DOHH2 (cell line): ENCODE data around the gene HLA-DQB1.

Source experiments
- H3F3A ChIP-seq: fragments of 200-600 bp; sonication (generic), shearing (Covaris generic); 2 replicates; pipeline ENCODE4 v1.6.0; 2016; ENCODE audit warnings: antibody characterized with exemption, mild to moderate bottlenecking; ENCODE audit not compliant: control insufficient read depth, insufficient read depth
- H3K27ac ChIP-seq: fragments of 200-600 bp; sonication (generic); 2 replicates; pipeline ENCODE4 v1.5.1; 2014; ENCODE audit warnings: low read depth, mild to moderate bottlenecking, low read length, moderate library complexity
- H3K27me3 ChIP-seq: fragments of 200-600 bp; sonication (generic); 2 replicates; pipeline ENCODE4 v1.6.1; 2014; ENCODE audit warnings: mild to moderate bottlenecking, low read length, mixed read lengths; ENCODE audit not compliant: control insufficient read depth
- H3K36me3 ChIP-seq: fragments of 200-600 bp; sonication (generic); 2 replicates; pipeline ENCODE4 v1.6.1; 2014; ENCODE audit warnings: mild to moderate bottlenecking, low read length, moderate library complexity, mixed read lengths; ENCODE audit not compliant: control insufficient read depth
- H3K4me1 ChIP-seq: fragments of 200-600 bp; sonication (generic); 2 replicates; pipeline ENCODE4 v1.6.1; 2014; ENCODE audit warnings: mild to moderate bottlenecking, low read length, mixed read lengths; ENCODE audit not compliant: control insufficient read depth
- H3K4me2 ChIP-seq: fragments of 200-600 bp; sonication (generic); 2 replicates; pipeline ENCODE4 v1.6.0; 2014; ENCODE audit warnings: mild to moderate bottlenecking, low read length, moderate library complexity
- H3K4me3 ChIP-seq: fragments of 200-600 bp; sonication (generic); 2 replicates; pipeline ENCODE4 v1.5.1; 2014; ENCODE audit warnings: mild to moderate bottlenecking, low read length, mixed read lengths
- H3K79me2 ChIP-seq: fragments of 200-600 bp; sonication (generic); 2 replicates; pipeline ENCODE4 v1.6.1; 2014; ENCODE audit warnings: mild to moderate bottlenecking, low read length, mixed read lengths; ENCODE audit not compliant: control insufficient read depth
- H3K9me2 ChIP-seq: fragments of 200-600 bp; sonication (generic); replicated peaks from 2 replicates; pipeline ENCODE4 v1.6.1; 2014; ENCODE audit warnings: mild to moderate bottlenecking, low read length, mixed read lengths; ENCODE audit not compliant: control insufficient read depth
- H3K9me3 ChIP-seq: fragments of 200-600 bp; sonication (generic); 2 replicates; pipeline ENCODE4 v1.6.1; 2014; ENCODE audit warnings: antibody characterized with exemption, low read length, mixed read lengths; ENCODE audit not compliant: control insufficient read depth, insufficient read depth
- H4K20me1 ChIP-seq: fragments of 200-600 bp; sonication (generic); 2 replicates; pipeline ENCODE4 v1.6.0; 2014; ENCODE audit warnings: low read depth, mild to moderate bottlenecking, antibody characterized with exemption, low read length, moderate library complexity; ENCODE audit not compliant: control insufficient read depth, insufficient read depth
- EZH2phosphoT487 ChIP-seq: fragments of 200-600 bp; sonication (generic); IDR thresholded peaks from 2 replicates; pipeline ENCODE4 v1.6.1; 2017; ENCODE audit warnings: borderline replicate concordance, mild to moderate bottlenecking, antibody characterized with exemption, low read length, moderate library complexity, mixed read lengths
- TF ChIP-seq, protein P1 (sequence below): fragments of 200-600 bp; sonication (generic); IDR thresholded peaks from one replicate; pipeline ENCODE4 v1.5.1; 2014; ENCODE audit warnings: antibody characterized with exemption, mild to moderate bottlenecking, low read depth, low read length; ENCODE audit not compliant: poor library complexity, severe bottlenecking

Gene HLA-DQB1

DNA sequence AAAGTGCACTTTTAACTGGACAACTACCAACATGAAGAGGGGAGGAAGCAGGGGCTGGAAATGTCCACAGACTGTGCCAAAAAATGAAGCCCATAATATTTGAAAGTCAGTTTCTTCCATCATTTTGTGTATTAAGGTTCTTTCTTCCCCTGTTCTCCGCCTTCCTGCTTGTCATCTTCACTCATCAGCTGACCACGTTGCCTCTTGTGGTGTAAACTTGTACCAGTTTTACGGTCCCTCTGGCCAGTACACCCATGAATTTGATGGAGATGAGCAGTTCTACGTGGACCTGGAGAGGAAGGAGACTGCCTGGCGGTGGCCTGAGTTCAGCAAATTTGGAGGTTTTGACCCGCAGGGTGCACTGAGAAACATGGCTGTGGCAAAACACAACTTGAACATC, 25.3 kb downstream of the HLA-DQB1 start:
- peaks cover 15% of the 10 kb centered on the region for H3K27me3 ChIP-seq
- H3K79me2 ChIP-seq, result no peaks in the 10 kb centered on the region
- H3F3A ChIP-seq, result no peaks in the 10 kb centered on the region
- H3K4me1 ChIP-seq, result peaks cover 20% of the 10 kb centered on the region
- H3K9me3 ChIP-seq, result no peaks in the 10 kb centered on the region
- no peaks in the 10 kb centered on the region for H3K36me3 ChIP-seq
- H4K20me1 ChIP-seq, result no peaks in the 10 kb centered on the region
- H3K4me2 ChIP-seq, result no peak overlapping the region
- no peaks in the 10 kb centered on the region for H3K9me2 ChIP-seq
- H3K27ac ChIP-seq, result no peak overlapping the region
- no peak for TF ChIP-seq EZH2phosphoT487
- TF ChIP-seq, protein P1, sequence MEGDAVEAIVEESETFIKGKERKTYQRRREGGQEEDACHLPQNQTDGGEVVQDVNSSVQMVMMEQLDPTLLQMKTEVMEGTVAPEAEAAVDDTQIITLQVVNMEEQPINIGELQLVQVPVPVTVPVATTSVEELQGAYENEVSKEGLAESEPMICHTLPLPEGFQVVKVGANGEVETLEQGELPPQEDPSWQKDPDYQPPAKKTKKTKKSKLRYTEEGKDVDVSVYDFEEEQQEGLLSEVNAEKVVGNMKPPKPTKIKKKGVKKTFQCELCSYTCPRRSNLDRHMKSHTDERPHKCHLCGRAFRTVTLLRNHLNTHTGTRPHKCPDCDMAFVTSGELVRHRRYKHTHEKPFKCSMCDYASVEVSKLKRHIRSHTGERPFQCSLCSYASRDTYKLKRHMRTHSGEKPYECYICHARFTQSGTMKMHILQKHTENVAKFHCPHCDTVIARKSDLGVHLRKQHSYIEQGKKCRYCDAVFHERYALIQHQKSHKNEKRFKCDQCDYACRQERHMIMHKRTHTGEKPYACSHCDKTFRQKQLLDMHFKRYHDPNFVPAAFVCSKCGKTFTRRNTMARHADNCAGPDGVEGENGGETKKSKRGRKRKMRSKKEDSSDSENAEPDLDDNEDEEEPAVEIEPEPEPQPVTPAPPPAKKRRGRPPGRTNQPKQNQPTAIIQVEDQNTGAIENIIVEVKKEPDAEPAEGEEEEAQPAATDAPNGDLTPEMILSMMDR, result no peak
- H3K4me3 ChIP-seq, result no peak overlapping the region

- no peak overlapping the region for H3K27ac ChIP-seq
- no peaks in the 10 kb centered on the region for H4K20me1 ChIP-seq
- H3K9me2 ChIP-seq, result no peaks in the 10 kb centered on the region
- TF ChIP-seq, protein P1, result no peak
- no peak for TF ChIP-seq EZH2phosphoT487
- no peaks in the 10 kb centered on the region for H3F3A ChIP-seq
- H3K36me3 ChIP-seq, result no peaks in the 10 kb centered on the region
- H3K4me1 ChIP-seq, result peaks cover 20% of the 10 kb centered on the region
- no peaks in the 10 kb centered on the region for H3K79me2 ChIP-seq
- H3K9me3 ChIP-seq, result no peaks in the 10 kb centered on the region
- H3K27me3 ChIP-seq, result peaks cover 18% of the 10 kb centered on the region
- no peak overlapping the region for H3K4me3 ChIP-seq
- no peak overlapping the region for H3K4me2 ChIP-seq
Observed at GRCh38 chr6:32639440-32640394, 26.7 kb downstream of the HLA-DQB1 start.

DNA sequence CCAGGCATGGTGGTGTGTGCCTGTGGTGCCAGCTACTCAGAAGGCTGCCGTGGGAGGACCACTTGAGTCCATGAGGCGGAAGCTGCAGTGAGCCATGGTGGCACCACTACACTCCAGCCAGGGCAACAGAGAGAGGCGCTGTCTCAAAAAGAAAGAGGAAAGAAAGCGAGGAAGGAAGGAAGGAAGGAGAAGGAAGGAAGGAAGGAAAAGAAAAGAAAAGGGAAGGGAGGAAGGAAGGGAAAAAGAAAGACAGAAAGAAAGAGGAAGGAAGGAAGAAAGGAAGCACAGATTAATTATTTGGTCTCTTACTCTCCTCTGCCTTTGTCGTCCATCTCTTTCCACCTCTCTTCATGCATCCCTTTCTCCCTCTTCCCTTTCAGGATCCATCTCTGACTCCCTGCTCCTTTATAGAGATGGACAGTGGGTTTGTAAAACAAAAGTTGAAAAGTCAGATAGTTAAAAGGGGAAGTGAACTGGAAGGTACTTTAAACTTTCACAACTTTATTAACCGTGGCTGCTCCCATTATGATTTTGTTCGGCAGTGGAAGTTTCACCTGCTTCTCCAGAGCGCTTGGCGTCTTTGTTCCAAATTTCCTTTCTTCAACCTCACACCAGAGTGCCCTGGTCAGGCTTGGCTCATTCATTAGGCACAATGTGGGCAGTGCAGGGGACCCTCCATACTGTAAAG, 27.8 kb downstream of the HLA-DQB1 start:
- H3K27ac ChIP-seq, result no peak overlapping the region

More for the DNA sequence above, 27.8 kb downstream of the HLA-DQB1 start:
- TF ChIP-seq, protein P1, result no peak
- no peak for TF ChIP-seq EZH2phosphoT487
- Histone ChIP-seq H3K4me2 (peak overlapping the region; percentile 27), H3F3A (no peaks in the 10 kb centered on the region), H3K9me3 (no peaks in the 10 kb centered on the region), H3K36me3 (no peaks in the 10 kb centered on the region), H4K20me1 (no peaks in the 10 kb centered on the region), H3K4me1 (peaks cover 30% of the 10 kb centered on the region), H3K27me3 (peaks cover 18% of the 10 kb centered on the region), H3K9me2 (no peaks in the 10 kb centered on the region), H3K4me3 (no peak overlapping the region), H3K79me2 (no peaks in the 10 kb centered on the region)
